H54 (cell line): ENCODE data around the gene FATE1.

ENCODE experiments used
- DNase-seq: peaks from one replicate; pipeline ENCODE4 v3.0.0; 2011; ENCODE audit warnings: low spot score, mixed read lengths; ENCODE audit not compliant: insufficient read length
- FAIRE-seq: peaks from 3 replicates; lab custom pipeline; 2011; peaks lifted over from hg19 to GRCh38; lab: Jason Lieb, UNC
- POLR2A ChIP-seq: IDR thresholded peaks from 2 replicates; pipeline ENCODE4 v1.6.1; 2011; ENCODE audit warnings: low read depth, mild to moderate bottlenecking, low read length

The FATE1 gene

GRCh38 chrX:151742311-151742710 is 26.5 kb downstream of the FATE1 start:
- FAIRE-seq (no peak), DNase-seq (no peak)
- no peak for TF ChIP-seq POLR2A

GRCh38 chrX:151743651-151744470 is 28.0 kb downstream of the FATE1 start:
- no peak for TF ChIP-seq POLR2A
- FAIRE-seq: no peak
- no peak for DNase-seq

GRCh38 chrX:151745651-151746050 is 29.8 kb downstream of the FATE1 start:
- FAIRE-seq (no peak), DNase-seq (no peak)
- no peak for TF ChIP-seq POLR2A

- no peak for FAIRE-seq
Measured at GRCh38 chrX:151746502-151746901, 30.7 kb downstream of the FATE1 start.

GRCh38 chrX:151750511-151750910 is 34.7 kb downstream of the FATE1 start:
- DNase-seq (no peak), FAIRE-seq (no peak)

More at GRCh38 chrX:151746502-151746901, 30.7 kb downstream of the FATE1 start:
- no peak for TF ChIP-seq POLR2A
- DNase-seq: no peak

GRCh38 chrX:151752847-151753246 is 37.0 kb downstream of the FATE1 start:
- DNase-seq (no peak), FAIRE-seq (no peak)
- TF ChIP-seq POLR2A: no peak

More at GRCh38 chrX:151750511-151750910, 34.7 kb downstream of the FATE1 start:
- no peak for TF ChIP-seq POLR2A

GRCh38 chrX:151753313-151754046 is 37.6 kb downstream of the FATE1 start:
- peak; percentile 50 for FAIRE-seq
- no peak for TF ChIP-seq POLR2A
- DNase-seq: peak; percentile 56

GRCh38 chrX:151754047-151754429 is 38.2 kb downstream of the FATE1 start:
- no peak for TF ChIP-seq POLR2A
- FAIRE-seq (no peak), DNase-seq (peak; percentile 33)

- no peak for FAIRE-seq
- no peak for TF ChIP-seq POLR2A
- DNase-seq: no peak
Measured at GRCh38 chrX:151754641-151755215, 38.9 kb downstream of the FATE1 start.

GRCh38 chrX:151759041-151759708 is 43.3 kb downstream of the FATE1 start:
- TF ChIP-seq POLR2A: no peak
- no peak for DNase-seq
- no peak for FAIRE-seq

GRCh38 chrX:151762802-151763201 is 47.0 kb downstream of the FATE1 start:
- DNase-seq: no peak
- no peak for TF ChIP-seq POLR2A
- no peak for FAIRE-seq

GRCh38 chrX:151763711-151764110 is 47.9 kb downstream of the FATE1 start:
- FAIRE-seq (no peak), DNase-seq (no peak)
- no peak for TF ChIP-seq POLR2A

- DNase-seq: no peak
- no peak for FAIRE-seq
- no peak for TF ChIP-seq POLR2A
Measured at GRCh38 chrX:151765026-151765425, 49.2 kb downstream of the FATE1 start.
